H9 (cell line): ENCODE results near the gene SENP7. TPM values are rescaled to one million over a fixed set of nuclear protein-coding genes. Genes with fewer than 3 reads are reported as not detected.
A peak's percentile ranks its signal among the peaks of the same experiment; 100 is the strongest.

Experiments
- DNase-seq: peaks from one replicate; pipeline ENCODE4 v3.0.0-alpha.2; 2017
- H2AFZ ChIP-seq: one replicate; pipeline ENCODE4 v1.6.1; 2013; ENCODE audit warnings: mild to moderate bottlenecking, low read length, control low read depth, moderate library complexity
- H2AK5ac ChIP-seq: 2 replicates; pipeline ENCODE4 v1.6.1; 2013; ENCODE audit warnings: low read length, control low read depth, mixed read lengths; ENCODE audit not compliant: insufficient read length
- H2BK120ac ChIP-seq: one replicate; pipeline ENCODE4 v1.6.1; 2013; ENCODE audit warnings: low read depth, mild to moderate bottlenecking, low read length, control low read depth, inconsistent platforms; ENCODE audit not compliant: poor library complexity, severe bottlenecking
- H2BK12ac ChIP-seq: 2 replicates; pipeline ENCODE4 v1.6.1; 2013; ENCODE audit warnings: low read length, control low read depth, mixed read lengths, low read depth; ENCODE audit not compliant: insufficient read length
- H2BK15ac ChIP-seq: 2 replicates; pipeline ENCODE4 v1.6.1; 2013; ENCODE audit warnings: low read depth, low read length, control low read depth
- H2BK20ac ChIP-seq: one replicate; pipeline ENCODE4 v1.6.1; 2013; ENCODE audit warnings: low read depth, mild to moderate bottlenecking, low read length, control low read depth, inconsistent platforms; ENCODE audit not compliant: poor library complexity, severe bottlenecking
- H2BK5ac ChIP-seq: 2 replicates; pipeline ENCODE4 v1.6.1; 2013; ENCODE audit warnings: low read length, control low read depth, mixed read lengths; ENCODE audit not compliant: insufficient read length
- H3K14ac ChIP-seq: 2 replicates; pipeline ENCODE4 v1.6.1; 2013; ENCODE audit warnings: low read length, control low read depth; ENCODE audit not compliant: insufficient read depth
- H3K18ac ChIP-seq: 2 replicates; pipeline ENCODE4 v1.6.1; 2013; ENCODE audit warnings: low read depth, mild to moderate bottlenecking, mixed read lengths, low read length, control low read depth; ENCODE audit not compliant: insufficient read length
- H3K23ac ChIP-seq: 2 replicates; pipeline ENCODE4 v1.6.1; 2013; ENCODE audit warnings: low read length, control low read depth, mixed read lengths, low read depth; ENCODE audit not compliant: insufficient read length
- H3K23me2 ChIP-seq: 2 replicates; pipeline ENCODE4 v1.6.1; 2013; ENCODE audit warnings: low read depth, mild to moderate bottlenecking, mixed read lengths, low read length, control low read depth; ENCODE audit not compliant: insufficient read length, poor library complexity, severe bottlenecking
- H3K27ac ChIP-seq: 2 replicates; pipeline ENCODE4 v1.5.1; 2013; ENCODE audit warnings: low read length, control low read depth, mixed read lengths, low read depth; ENCODE audit not compliant: insufficient read length
- H3K27me3 ChIP-seq: 2 replicates; pipeline ENCODE4 v1.6.1; 2013; ENCODE audit warnings: low read length, control low read depth, inconsistent platforms; ENCODE audit not compliant: insufficient read depth
- H3K4ac ChIP-seq: 2 replicates; pipeline ENCODE4 v1.6.1; 2013; ENCODE audit warnings: low read depth, mild to moderate bottlenecking, control low read depth, inconsistent platforms, low read length, moderate library complexity
- H3K4me1 ChIP-seq: 2 replicates; pipeline ENCODE4 v1.6.1; 2013; ENCODE audit warnings: low read length, control low read depth, inconsistent platforms; ENCODE audit not compliant: insufficient read depth
- H3K4me2 ChIP-seq: 2 replicates; pipeline ENCODE4 v1.6.1; 2013; ENCODE audit warnings: low read length, control low read depth, mixed read lengths; ENCODE audit not compliant: insufficient read length, insufficient read depth
- H3K56ac ChIP-seq: 2 replicates; pipeline ENCODE4 v1.6.1; 2013; ENCODE audit warnings: low read depth, mild to moderate bottlenecking, mixed read lengths, low read length, control low read depth; ENCODE audit not compliant: insufficient read length
- H3K79me1 ChIP-seq: 2 replicates; pipeline ENCODE4 v1.6.1; 2013; ENCODE audit warnings: low read depth, mild to moderate bottlenecking, moderate library complexity, low read length, control low read depth, inconsistent platforms; ENCODE audit not compliant: insufficient read depth, poor library complexity, severe bottlenecking
- H3K79me2 ChIP-seq: 2 replicates; pipeline ENCODE4 v1.6.1; 2013; ENCODE audit warnings: low read length, control low read depth, inconsistent platforms; ENCODE audit not compliant: insufficient read depth
- H3K9ac ChIP-seq: 2 replicates; pipeline ENCODE4 v1.6.1; 2013; ENCODE audit warnings: low read length, control low read depth, mixed read lengths; ENCODE audit not compliant: insufficient read length; ENCODE audit errors: extremely low read depth
- H3K9me3 ChIP-seq: one replicate; pipeline ENCODE4 v1.6.1; 2013; ENCODE audit warnings: low read depth, low read length, inconsistent platforms; ENCODE audit not compliant: control insufficient read depth
- H3T11ph ChIP-seq: one replicate; pipeline ENCODE4 v1.6.1; 2013; ENCODE audit warnings: mild to moderate bottlenecking, low read length, control low read depth, inconsistent platforms
- H4K20me1 ChIP-seq: one replicate; pipeline ENCODE4 v1.6.1; 2013; ENCODE audit not compliant: control insufficient read depth, insufficient read length, insufficient read depth
- H4K5ac ChIP-seq: 2 replicates; pipeline ENCODE4 v1.6.1; 2013; ENCODE audit warnings: low read depth, mild to moderate bottlenecking, mixed read lengths, low read length, control low read depth; ENCODE audit not compliant: insufficient read length
- H4K8ac ChIP-seq: replicated peaks from 2 replicates; pipeline ENCODE4 v1.6.1; 2013; ENCODE audit warnings: low read length, control low read depth, mixed read lengths, low read depth; ENCODE audit not compliant: insufficient read length
- H4K91ac ChIP-seq: 2 replicates; pipeline ENCODE4 v1.6.1; 2013; ENCODE audit warnings: low read depth, mild to moderate bottlenecking, moderate library complexity, mixed read lengths, low read length, control low read depth; ENCODE audit not compliant: insufficient read length
- H3K27ac Mint-ChIP-seq, 3 experiments: 2 replicates in 2 of 3; 3 replicates in 1 of 3; pipeline ENCODE4 v1.8.0; 2020 to 2021; ENCODE audit warnings: mixed read lengths in 3 of 3, mild to moderate bottlenecking in 1 of 3, moderate library complexity in 1 of 3
- H3K27me3 Mint-ChIP-seq: 2 replicates; pipeline ENCODE4 v1.8.0; 2021; ENCODE audit warnings: low read depth, mild to moderate bottlenecking, moderate library complexity, mixed read lengths
- H3K36me3 Mint-ChIP-seq, 3 experiments: 2 replicates in 2 of 3; 3 replicates in 1 of 3; pipeline ENCODE4 v1.8.0; 2020 to 2021; ENCODE audit warnings: low read depth in 3 of 3, mixed read lengths in 3 of 3; ENCODE audit not compliant: insufficient read depth in 1 of 3
- H3K4me1 Mint-ChIP-seq, 2 experiments: 2 replicates each; pipeline ENCODE4 v1.8.0; 2020; ENCODE audit warnings: mixed read lengths in 2 of 2
- H3K4me3 Mint-ChIP-seq, 2 experiments: 2 replicates in 1 of 2; 3 replicates in 1 of 2; pipeline ENCODE4 v1.8.0; 2020 to 2021; ENCODE audit warnings: mild to moderate bottlenecking in 2 of 2, mixed read lengths in 2 of 2, moderate library complexity in 1 of 2
- H3K9me3 Mint-ChIP-seq, 2 experiments: 2 replicates in 1 of 2; 3 replicates in 1 of 2; pipeline ENCODE4 v1.8.0; 2020; ENCODE audit warnings: mild to moderate bottlenecking in 2 of 2, mixed read lengths in 2 of 2, moderate library complexity in 1 of 2
- WGBS: extraction: QIAGEN DNeasy Blood & Tissue Kit; methylation state at CpG from one replicate; pipeline ENCODE4 v1.1.7; 2013; ENCODE audit warnings: missing lambda C conversion rate, low lambda C conversion rate, mixed read lengths; ENCODE audit not compliant: insufficient read length; ENCODE audit errors: extremely low coverage; 5-methylcytosine and 5-hydroxymethylcytosine counted together
- total RNA-seq: library from RNA; stranded (reverse); gene quantifications from 2 replicates; pipeline ENCODE4 v1.2.1, GENCODE V29; 2021
- TF ChIP-seq, protein P1 (sequence below): fragments of 200-600 bp; sonication (generic); conservative IDR thresholded peaks from 3 replicates; pipeline ENCODE4 v1.8.0; 2021; ENCODE audit warnings: antibody characterized with exemption, mild to moderate bottlenecking

The SENP7 gene
- total RNA-seq, 1 experiment from 2014 or later: 8.4 TPM

- Histone ChIP-seq H3K9me3 (no peaks in the 10 kb centered on the region), H3K79me2 (peaks cover 19% of the 10 kb centered on the region), H3K27me3 (no peaks in the 10 kb centered on the region), H2AFZ (no peak within 1 kb of the TSS), H3K23ac (no peak within 1 kb of the TSS), H3K4ac (no peak within 1 kb of the TSS), H4K5ac (peak within 1 kb of the TSS; percentile 38), H3K4me1 (no peaks in the 10 kb centered on the region; the same call in 1 of the 2 replicates), H2AK5ac (no peak within 1 kb of the TSS), H2BK20ac (no peak within 1 kb of the TSS), H3K9ac (peak within 1 kb of the TSS; percentile 97), H3K14ac (peak within 1 kb of the TSS; percentile 87), H2BK15ac (no peak within 1 kb of the TSS), H4K20me1 (no peaks in the 10 kb centered on the region), H3T11ph (no peak within 1 kb of the TSS), H3K4me2 (peak within 1 kb of the TSS; percentile 93), H2BK12ac (no peak within 1 kb of the TSS), H3K56ac (no peak within 1 kb of the TSS), H4K8ac (no peak within 1 kb of the TSS), H3K18ac (peak within 1 kb of the TSS; percentile 89), H2BK120ac (no peak within 1 kb of the TSS), H3K79me1 (peaks cover 3% of the 10 kb centered on the region), H3K27ac (peak within 1 kb of the TSS; percentile 77), H4K91ac (no peak within 1 kb of the TSS), H3K23me2 (no peaks in the 10 kb centered on the region), H2BK5ac (no peak within 1 kb of the TSS)
- Mint-ChIP-seq H3K27me3 (no peaks in the 10 kb centered on the region), H3K9me3 (no peaks in the 10 kb centered on the region; a peak in 2 of 5 replicates), H3K27ac (peak within 1 kb of the TSS; percentile 97 to 99 (median 99)), H3K36me3 (peaks cover 28 to 39% (median 36%) of the 10 kb centered on the region in 3 experiments; a peak in 6 of 7 replicates), H3K4me3 (peak within 1 kb of the TSS; percentile 97 to 98), H3K4me1 (peaks cover 15% of the 10 kb centered on the region in 2 experiments)
- no CpG with 5 or more reads among the region's 35 CpGs for WGBS
- TF ChIP-seq, protein P1, sequence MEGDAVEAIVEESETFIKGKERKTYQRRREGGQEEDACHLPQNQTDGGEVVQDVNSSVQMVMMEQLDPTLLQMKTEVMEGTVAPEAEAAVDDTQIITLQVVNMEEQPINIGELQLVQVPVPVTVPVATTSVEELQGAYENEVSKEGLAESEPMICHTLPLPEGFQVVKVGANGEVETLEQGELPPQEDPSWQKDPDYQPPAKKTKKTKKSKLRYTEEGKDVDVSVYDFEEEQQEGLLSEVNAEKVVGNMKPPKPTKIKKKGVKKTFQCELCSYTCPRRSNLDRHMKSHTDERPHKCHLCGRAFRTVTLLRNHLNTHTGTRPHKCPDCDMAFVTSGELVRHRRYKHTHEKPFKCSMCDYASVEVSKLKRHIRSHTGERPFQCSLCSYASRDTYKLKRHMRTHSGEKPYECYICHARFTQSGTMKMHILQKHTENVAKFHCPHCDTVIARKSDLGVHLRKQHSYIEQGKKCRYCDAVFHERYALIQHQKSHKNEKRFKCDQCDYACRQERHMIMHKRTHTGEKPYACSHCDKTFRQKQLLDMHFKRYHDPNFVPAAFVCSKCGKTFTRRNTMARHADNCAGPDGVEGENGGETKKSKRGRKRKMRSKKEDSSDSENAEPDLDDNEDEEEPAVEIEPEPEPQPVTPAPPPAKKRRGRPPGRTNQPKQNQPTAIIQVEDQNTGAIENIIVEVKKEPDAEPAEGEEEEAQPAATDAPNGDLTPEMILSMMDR: no peak
- DNase-seq: peak; percentile 94
Observed at GRCh38 chr3:101561630-101562328, 48.8 kb upstream of the SENP7 start, which contains the start of gene TRMT10C. Gene TRMT10C (plus strand): TSS chr3:101561868. CDS start chr3:101564782, 2,914 bp downstream.
